ENCODE measurements around the gene THAP4.

GRCh38 chr2:241639385-241639784, 2.4 kb upstream of the THAP4 start:
- TF ChIP-seq POLR2AphosphoS5 (IDR thresholded peaks at IDR 0.05; ENCODE audit: low read depth, low read length) (no peak), POLR2A (IDR thresholded peaks at IDR 0.05; ENCODE audit: low read depth, low read length) (no peak)

Data from GM12891 (cell line).